ENCODE results near the gene SLC7A8. TPM values are rescaled to one million over a fixed set of nuclear protein-coding genes. Genes with fewer than 3 reads are reported as not detected.

The SLC7A8 gene
- polyA plus RNA-seq, 5 donors, result 107 to 140 (median 126) TPM

DNA sequence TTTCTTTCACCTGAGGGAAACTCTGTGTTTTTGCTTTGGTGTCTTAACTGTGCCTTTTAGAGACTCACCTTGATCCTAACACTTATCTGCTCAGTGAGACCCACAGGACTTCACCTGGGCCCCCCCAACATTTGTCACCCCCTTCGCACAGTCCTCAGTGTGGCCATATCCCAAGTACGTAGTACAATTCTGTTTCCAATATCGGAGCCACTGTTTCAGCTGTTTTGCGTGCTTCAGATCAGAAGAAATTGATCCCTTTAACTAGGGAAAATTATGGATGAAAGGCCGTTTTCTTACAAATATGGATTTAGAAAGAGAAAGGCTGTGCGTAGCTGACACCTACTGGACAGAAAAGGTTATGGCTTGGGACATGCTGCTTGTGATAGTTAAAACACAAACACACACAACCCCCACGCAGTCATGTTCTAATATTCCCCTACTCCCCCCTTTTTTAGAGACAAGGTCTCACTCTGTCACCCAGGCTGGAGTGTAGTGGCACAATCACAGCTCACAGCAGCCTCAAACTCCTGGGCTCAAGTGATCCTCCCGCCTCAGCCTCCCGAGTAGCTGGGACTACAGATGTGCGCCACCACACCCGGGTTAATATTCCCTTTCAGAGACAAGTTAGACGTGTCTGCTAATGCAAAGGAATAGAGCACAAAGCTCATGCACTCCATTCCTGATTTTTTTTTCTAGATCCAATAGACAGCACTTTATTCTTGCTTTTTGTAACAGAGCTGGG lies 3.6 kb upstream of the SLC7A8 start:
- DNase-seq, result peak in 1 of 2 donors; percentile 64

DNA sequence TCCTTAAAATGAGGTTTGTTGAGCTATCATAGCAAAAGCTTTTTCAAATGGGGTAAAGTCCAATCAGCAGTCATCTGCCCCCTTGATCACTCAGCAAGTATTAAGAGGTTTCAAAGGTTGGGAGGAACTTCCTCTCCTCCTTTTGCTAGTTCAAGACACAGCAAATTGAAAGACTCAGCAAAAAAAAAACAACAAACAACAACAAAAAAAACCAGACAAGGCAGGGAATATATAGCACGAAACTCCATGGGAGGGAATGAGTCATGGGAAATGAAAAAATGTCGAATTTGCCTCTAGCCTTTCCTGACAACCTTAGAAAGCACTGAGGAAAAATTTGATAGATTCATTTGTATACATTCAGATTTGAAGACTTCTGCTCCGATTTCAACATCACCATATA lies 1.6 kb upstream of the SLC7A8 start:
- DNase-seq, result no peak

DNA sequence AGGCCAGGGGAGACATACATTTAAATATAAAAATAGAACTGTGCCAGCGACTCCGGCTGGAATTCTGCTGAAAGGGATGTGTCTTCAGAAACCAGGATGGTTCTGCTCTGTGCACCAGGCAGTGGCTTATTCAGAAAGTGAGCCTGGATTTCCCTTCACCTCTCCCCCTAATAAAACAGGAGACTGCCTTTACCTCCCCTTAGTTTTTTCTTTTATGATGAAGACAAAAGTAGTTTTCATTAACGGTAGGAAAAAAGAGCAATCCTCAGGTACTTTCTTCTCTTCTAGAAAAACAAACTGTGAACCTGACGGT lies 346 bp downstream of the SLC7A8 start:
- no peak for DNase-seq

DNA sequence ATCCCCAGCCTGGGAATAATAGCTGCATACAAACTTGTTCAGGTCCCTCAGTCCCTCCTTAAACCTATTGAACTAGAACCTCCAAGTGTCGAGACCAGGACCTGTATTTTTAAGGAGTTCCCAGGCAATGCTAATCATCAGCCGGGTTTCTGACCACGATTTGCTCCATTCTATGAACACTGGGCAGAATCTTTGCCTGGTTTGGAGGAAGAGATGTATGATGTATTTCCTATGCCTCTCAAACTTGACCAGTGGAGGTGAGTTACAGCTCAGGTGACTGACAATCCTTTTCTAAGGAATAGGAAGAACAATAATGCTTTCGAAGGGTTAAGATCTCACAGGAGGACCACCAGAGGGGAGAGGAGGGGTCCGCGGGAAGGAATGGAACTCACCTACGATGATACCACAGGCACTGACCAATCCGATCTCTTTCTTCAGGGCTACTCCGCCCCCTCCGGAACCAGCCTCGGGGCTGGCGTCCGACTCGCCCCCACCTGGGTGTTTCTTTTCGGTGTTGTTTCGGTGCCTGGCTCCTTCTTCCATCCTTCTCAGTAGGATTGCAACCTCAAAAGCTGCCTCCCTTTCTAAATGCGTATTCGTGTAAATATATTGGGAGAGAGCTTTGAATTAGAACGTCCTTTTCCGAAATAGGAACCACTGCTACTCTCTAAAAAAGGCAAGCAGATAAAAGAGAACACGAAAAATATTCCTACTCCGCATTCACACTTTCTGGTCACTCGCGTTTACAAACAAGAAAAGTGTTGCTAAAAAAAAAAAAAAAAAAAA lies 895 bp downstream of the SLC7A8 start:
- DNase-seq, result peak; percentile 42 to 44

DNA sequence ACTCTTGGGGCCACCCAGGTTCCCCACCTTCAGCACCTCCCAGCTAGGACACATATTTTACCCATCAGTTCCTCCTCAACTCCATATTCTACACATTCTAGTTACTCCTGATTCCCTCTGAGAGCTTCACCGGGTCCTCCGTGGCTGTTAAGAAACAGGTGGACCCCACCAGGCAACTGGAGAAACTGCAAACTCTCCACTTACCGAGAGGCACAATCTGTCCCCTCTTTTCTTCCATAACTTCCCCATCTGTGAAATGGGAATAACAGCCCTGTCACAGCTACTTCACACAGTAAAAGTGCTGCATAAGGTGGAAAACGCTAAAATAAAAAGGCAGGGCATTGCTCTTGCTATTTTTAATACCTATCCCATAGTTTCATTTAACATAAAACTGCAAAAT lies 1.5 kb downstream of the SLC7A8 start:
- DNase-seq, result no peak

- no peak for DNase-seq
Measured at GRCh38 chr14:23181453-23181852, 2.0 kb downstream of the SLC7A8 start.

GRCh38 chr14:23177181-23177580 lies 6.3 kb downstream of the SLC7A8 start:
- DNase-seq, result peak; percentile 43 to 44

GRCh38 chr14:23175823-23176222 lies 7.6 kb downstream of the SLC7A8 start:
- DNase-seq, result no peak

DNA sequence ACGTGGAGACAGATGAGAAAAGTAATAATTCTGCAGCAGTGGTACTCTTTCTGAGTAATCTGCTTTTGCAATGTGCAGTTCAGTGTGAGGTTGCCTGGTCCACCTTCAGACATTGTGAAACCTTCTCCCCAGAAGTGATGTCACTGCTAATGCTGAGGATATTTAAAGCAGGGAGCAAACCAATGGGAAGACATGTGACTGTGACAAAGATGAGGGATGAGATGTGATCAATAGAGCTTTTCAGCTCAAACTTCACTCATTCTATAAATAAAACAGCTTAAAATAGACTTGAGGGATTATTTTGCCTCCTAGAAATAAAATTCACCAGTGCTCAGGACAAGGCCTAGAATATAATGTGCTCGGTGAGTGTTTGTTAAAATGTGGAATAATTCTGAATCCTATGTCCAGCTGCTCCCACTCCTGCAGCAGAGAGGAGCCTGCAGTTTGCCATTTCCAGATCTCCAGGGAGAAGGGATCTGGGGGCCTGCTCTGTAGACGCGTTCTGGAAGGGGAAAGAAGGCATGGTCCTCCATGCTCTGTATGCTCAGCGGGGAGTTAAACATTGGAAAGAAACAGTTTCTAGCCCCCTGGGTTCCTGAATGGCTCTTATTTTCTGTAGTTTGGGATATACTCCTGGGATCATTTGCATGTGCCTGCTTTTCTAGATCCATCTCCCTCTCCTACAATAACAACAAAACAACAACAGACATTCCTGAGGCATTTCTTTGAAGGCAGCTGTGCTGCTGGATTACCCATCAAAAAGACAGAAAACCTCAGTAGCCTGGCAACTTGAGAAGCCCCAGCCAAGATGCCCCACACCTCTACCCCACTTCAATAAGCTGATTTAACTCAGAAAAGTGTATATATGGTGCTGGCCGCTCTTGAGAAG lies 8.9 kb downstream of the SLC7A8 start:
- DNase-seq, result no peak

DNA sequence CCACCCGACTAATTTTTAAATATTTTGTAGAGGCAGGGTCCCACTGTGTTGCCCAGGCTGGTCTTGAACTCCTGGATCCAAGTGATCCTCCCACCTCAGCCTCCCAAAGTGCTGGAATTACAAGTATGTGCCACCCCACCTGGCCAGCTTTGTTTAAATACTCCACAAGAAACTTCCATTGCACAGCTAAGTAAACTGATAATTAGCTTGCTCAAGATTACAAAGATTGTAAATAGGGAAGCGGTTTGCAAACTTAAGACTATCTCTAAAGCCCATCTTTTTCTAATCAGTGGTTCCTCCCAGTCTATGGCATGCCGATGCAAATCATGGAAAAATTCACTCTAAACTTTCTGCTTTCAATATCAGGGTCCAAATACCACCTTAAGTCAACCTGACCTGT lies 9.7 kb downstream of the SLC7A8 start:
- DNase-seq, result no peak

DNA sequence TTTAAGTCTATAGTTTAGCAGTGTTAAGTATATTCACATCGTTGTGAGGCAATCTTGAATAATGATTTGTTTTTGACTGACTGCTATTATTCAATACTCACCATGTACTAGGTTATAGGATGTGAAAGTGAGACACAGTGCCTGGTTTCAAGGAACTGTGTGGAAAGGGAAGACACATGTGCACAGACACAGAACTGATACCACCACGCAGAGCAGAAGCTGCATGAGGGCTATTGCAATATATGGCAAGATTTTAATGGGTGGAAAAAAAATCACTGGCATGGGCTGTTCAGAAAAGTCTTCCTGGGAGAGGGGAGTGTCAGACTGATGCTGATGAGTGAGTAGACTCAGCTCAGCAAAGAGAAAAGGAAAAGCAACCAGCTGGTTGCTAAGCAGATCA lies 10.4 kb downstream of the SLC7A8 start:
- no peak for DNase-seq

DNA sequence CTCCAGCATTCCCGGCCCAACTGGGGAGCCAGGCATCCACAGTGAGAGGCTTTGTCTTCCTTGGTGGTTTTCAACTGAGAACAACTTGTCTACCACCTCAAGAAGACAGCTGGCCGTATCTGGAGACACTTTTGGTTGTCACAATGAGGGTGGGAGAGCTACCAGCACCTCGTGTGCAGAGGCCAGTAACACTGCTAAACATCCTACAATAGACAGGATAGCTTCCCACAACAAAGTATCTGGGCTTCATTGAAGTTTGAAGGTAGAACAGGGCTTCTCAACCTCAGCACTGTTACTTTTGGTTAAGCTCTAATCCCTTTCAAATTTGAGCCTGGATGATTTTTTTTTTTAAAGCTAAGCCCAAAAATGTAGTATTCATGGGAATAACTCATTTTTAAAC lies 10.9 kb downstream of the SLC7A8 start:
- DNase-seq, result no peak

DNA sequence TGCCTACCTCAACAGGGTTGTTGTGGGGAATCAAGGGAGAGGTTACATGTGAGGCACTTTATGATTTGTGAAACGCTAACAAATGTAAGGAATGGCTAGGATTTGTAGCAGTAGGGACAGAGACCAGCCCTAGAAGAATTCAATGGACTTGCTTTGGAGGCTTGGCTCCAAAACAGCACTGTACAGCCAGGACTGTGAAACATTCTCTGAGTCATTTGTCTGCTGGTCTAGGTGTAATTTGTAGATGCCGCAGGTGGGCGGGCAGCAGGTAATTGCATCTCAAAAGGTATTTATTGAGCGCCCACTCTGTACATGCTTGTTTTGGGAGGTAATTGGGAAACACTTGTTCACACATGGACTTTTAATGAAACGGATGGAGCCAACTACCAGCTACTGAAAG lies 11.4 kb downstream of the SLC7A8 start:
- DNase-seq, result no peak

DNA sequence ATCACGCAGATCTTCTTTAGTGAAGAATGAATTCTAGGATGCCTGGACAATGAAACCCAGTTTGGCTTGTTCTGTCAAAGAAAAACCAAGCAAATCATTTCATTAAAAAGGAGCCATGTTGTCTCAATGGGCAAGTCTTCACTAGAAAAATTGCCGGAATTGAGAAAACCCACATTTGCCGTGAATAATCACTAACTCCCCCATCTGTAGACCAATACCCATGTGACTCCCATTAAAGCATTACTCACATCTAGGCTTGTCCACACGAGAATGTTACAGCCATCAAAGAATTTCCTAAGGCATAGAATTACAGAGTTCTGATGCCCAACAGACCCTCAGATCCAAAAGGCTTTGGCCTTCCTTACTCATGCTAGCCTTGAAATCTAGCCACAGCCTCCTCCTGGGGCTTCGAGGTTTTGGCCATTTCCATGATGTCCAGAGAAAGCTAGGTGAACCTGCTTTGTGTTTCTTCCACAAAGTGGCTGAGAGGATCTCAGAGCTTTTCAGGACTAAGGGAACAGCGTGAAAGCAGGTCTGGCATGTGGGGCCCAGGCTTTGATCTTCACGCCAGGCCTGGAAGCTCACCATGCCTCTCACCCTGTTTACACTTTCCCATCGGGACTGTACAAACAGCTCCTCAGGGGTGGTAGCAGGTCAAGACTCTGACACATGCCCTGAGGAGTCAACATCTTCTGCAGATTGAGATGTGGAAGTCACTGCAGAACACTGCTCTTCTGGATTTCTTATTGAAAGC lies 12.1 kb downstream of the SLC7A8 start:
- no peak for DNase-seq

DNA sequence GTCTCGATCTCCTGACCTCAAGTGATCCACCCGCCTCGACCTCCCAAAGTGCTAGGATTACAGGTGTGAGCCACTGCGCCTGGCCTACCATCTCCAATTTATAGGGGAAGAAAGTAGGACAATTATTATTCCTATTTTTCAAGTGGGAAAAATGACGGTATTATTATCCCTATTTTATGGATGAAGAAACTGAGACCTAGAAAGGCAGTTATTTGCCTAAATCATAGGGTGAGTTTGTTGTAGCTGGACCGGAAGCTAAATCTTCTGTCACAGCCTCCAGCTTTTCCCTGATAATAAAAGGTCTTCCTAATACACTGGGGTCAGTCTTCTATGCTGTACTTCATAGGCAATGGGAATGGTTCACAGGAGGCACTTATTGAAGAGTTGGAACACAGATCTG lies 13.8 kb downstream of the SLC7A8 start:
- no peak for DNase-seq

DNA sequence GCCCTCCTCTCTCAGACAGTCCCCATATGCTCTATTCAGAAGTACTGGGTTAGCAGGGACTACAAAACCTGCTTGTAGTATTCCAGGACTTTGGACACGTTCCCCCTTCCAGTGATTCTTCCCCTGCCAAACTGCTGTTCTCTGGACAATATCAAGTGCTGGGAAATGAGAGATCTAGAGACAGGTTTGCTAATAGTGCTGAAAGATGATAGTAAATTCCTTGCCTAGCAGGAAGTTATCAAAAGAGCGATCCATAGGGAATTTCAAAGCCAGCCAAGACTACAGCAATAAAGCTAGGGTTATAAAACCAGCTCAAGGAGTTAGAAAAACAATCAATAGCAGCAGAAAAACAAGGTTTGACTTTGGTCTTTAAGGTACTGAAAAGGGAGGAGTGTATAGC lies 15.2 kb downstream of the SLC7A8 start:
- DNase-seq, result no peak

GRCh38 chr14:23167116-23167847 lies 16.2 kb downstream of the SLC7A8 start:
- DNase-seq, result no peak

GRCh38 chr14:23164949-23165348 lies 18.5 kb downstream of the SLC7A8 start:
- no peak for DNase-seq

- DNase-seq, result no peak
Measured at GRCh38 chr14:23164250-23164649, 19.2 kb downstream of the SLC7A8 start.

GRCh38 chr14:23163830-23164229 lies 19.6 kb downstream of the SLC7A8 start:
- no peak for DNase-seq

GRCh38 chr14:23162800-23163199 lies 20.7 kb downstream of the SLC7A8 start:
- DNase-seq, result no peak
